Vagina (tissue), 2 donors: ENCODE measurements around the gene SLC2A9. TPM values are rescaled to one million over a fixed set of nuclear protein-coding genes. Genes with fewer than 3 reads are reported as not detected.

Source experiments
- DNase-seq, 2 donors: peaks; one replicate each; pipeline ENCODE4 v3.0.0-alpha.2; 2017; ENCODE audit errors: extremely low spot score in 2 of 2
- H3K27ac ChIP-seq: fragments of 200-600 bp; sonication (generic); one replicate; pipeline ENCODE4 v1.5.1; 2019
- H3K27me3 ChIP-seq: fragments of 200-600 bp; sonication (generic); one replicate; pipeline ENCODE4 v1.5.1; 2019
- H3K36me3 ChIP-seq, 2 donors: fragments of 200-600 bp; sonication (generic); one replicate each; pipeline ENCODE4 v1.5.1; 2017 to 2019
- H3K4me1 ChIP-seq: fragments of 200-600 bp; sonication (generic); one replicate; pipeline ENCODE4 v1.5.1; 2019
- H3K4me3 ChIP-seq, 2 donors: fragments of 200-600 bp; sonication (generic); 1 replicate in 1 of 2; 2 replicates in 1 of 2; pipeline ENCODE4 v1.5.1; 2016 to 2019
- H3K9me3 ChIP-seq: fragments of 200-600 bp; sonication (generic); one replicate; pipeline ENCODE4 v1.5.1; 2019
- CTCF ChIP-seq, 3 experiments: fragments of 450-650 bp in 2 of 3; fragments of 200-600 bp in 1 of 3; sonication (generic) in 1 of 3; IDR thresholded peaks; one replicate each; pipeline ENCODE4 v1.5.1; 2017 to 2019; ENCODE audit warnings: antibody characterized with exemption in 3 of 3, mild to moderate bottlenecking in 2 of 3, moderate library complexity in 2 of 3
- POLR2A ChIP-seq, 2 donors: fragments of 450-650 bp; IDR thresholded peaks; one replicate each; pipeline ENCODE4 v1.6.1; 2017; ENCODE audit warnings: antibody characterized with exemption in 2 of 2, mild to moderate bottlenecking in 2 of 2, moderate library complexity in 2 of 2
- POLR2AphosphoS5 ChIP-seq, 2 donors: sonication (generic); formaldehyde crosslinking; IDR thresholded peaks; one replicate each; pipeline ENCODE4 v1.9.0; 2017; ENCODE audit warnings: antibody characterized with exemption in 2 of 2, mild to moderate bottlenecking in 2 of 2, low read depth in 1 of 2; ENCODE audit not compliant: insufficient read depth in 1 of 2
- intact Hi-C: fragments of 100-400 bp; cut with DNase I; formaldehyde crosslinking; loops from one replicate; pipeline ENCODE4 v1.15.1; 2023
- total RNA-seq: library from RNA; depleted of rRNA; stranded (reverse); fragments of >200 nt; gene quantifications from one replicate; pipeline ENCODE4 v1.2.3, GENCODE V29; 2016

SLC2A9 gene
- total RNA-seq, 1 donor from 2014 or later, result 7.9 TPM

- H3K27ac ChIP-seq, result no peak overlapping the region
- intact Hi-C loops, result no loop called here
- H3K4me1 ChIP-seq, result peaks cover 8% of the 10 kb centered on the region
- no peaks in the 10 kb centered on the region for H3K36me3 ChIP-seq
- no peaks in the 10 kb centered on the region for H3K27me3 ChIP-seq
- TF ChIP-seq POLR2AphosphoS5 (IDR thresholded peaks at IDR 0.05; ENCODE audit: insufficient read depth in 1 of 2, low read depth in 1 of 2), result no peak
- TF ChIP-seq POLR2A (IDR thresholded peaks at IDR 0.05), result no peak
- no peak for TF ChIP-seq CTCF (IDR thresholded peaks at IDR 0.05)
- no peak for DNase-seq
- no peak overlapping the region for H3K4me3 ChIP-seq
- H3K9me3 ChIP-seq, result no peaks in the 10 kb centered on the region
Measured at GRCh38 chr4:9877123-9877522, 144.2 kb downstream of the SLC2A9 start.

DNA sequence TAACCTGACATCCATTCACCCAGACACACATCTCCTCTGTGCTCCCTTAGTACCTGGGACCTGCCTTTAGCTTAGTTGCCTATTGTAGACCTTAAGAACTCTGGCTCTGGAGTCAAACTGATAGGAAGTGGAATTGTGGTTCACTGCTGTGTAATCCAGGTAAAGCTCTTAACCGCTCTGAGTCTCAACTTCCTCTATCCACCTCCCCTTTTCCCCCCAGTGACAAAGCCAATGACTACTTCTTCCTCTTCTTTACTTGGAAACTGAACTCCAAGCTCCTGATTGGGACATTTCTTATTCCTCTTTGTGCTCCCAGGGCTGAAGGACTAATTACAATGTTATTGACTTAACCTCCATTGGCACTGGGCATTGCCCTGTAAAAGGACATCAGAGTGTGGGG, 145.8 kb downstream of the SLC2A9 start:
- DNase-seq, result no peak
- TF ChIP-seq CTCF (IDR thresholded peaks at IDR 0.05) (no peak), POLR2A (IDR thresholded peaks at IDR 0.05) (no peak), POLR2AphosphoS5 (IDR thresholded peaks at IDR 0.05; ENCODE audit: insufficient read depth in 1 of 2, low read depth in 1 of 2) (no peak)
- no peak overlapping the region for H3K27ac ChIP-seq
- H3K9me3 ChIP-seq, result no peaks in the 10 kb centered on the region
- H3K36me3 ChIP-seq, result no peaks in the 10 kb centered on the region
- no peaks in the 10 kb centered on the region for H3K27me3 ChIP-seq
- intact Hi-C loops, result no loop called here
- H3K4me3 ChIP-seq, result no peak overlapping the region
- H3K4me1 ChIP-seq, result peaks cover 4% of the 10 kb centered on the region

DNA sequence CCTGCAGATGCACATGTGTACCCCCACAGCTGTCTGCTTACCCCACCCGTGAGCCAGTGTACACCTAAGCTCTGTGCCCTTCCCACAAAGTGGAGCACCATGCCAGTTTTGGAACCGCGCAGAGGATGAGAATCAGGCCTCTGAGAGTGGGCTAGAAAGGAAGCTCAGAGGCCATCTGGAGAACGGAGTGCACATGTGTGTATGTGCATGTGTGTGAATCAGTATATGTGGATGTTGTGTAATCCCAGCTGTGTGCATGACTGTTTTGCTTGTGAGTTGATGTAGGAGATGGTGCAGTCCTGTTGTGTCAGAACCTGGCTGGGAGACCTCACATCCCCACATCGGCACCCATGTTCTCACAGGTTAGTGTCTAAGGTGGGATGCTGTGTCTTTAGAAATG, 146.9 kb downstream of the SLC2A9 start:
- DNase-seq, result peak in 1 of 2 donors; percentile 74
- H3K27me3 ChIP-seq, result no peaks in the 10 kb centered on the region
- H3K36me3 ChIP-seq, result no peaks in the 10 kb centered on the region
- no peaks in the 10 kb centered on the region for H3K4me1 ChIP-seq
- H3K4me3 ChIP-seq, result no peak overlapping the region
- TF ChIP-seq POLR2AphosphoS5 (IDR thresholded peaks at IDR 0.05; ENCODE audit: insufficient read depth in 1 of 2, low read depth in 1 of 2) (no peak), CTCF (IDR thresholded peaks at IDR 0.05) (no peak)
- intact Hi-C loops, result no loop called here
- no peak overlapping the region for H3K27ac ChIP-seq
- no peaks in the 10 kb centered on the region for H3K9me3 ChIP-seq

DNA sequence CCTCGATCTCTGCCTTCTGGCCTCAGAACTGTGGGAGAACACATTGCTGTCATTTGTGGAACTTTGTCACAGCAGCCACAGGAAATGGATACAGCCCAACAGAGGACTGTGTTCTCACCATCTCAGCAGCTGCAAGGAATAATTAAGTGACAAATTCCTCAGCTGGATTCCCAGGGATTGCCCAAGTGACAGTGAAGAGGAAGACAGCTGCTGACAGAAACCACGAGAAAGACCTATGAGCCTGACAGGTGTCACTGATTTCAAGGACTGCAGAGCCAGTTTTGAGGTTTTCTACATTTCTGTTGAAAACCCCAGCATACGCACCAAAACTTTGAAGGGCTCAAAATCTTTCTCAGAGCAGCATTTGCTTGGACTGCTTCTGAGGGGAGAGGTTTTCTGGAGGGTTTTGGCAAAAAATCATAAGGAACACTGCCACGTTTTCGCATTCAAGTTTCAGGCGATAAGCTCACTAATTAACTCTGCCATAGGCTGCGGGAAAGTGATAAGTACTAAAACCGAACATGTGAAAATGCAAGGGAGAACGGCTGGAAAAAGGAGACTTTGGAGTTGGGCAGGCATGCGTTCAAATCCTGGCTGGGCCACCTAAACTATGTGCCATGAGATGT, 151.0 kb downstream of the SLC2A9 start:
- DNase-seq, result no peak
- H3K27ac ChIP-seq, result no peak overlapping the region
- no peak for TF ChIP-seq POLR2AphosphoS5 (IDR thresholded peaks at IDR 0.05; ENCODE audit: insufficient read depth in 1 of 2, low read depth in 1 of 2)
- TF ChIP-seq CTCF (IDR thresholded peaks at IDR 0.05), result no peak
- no peak for TF ChIP-seq POLR2A (IDR thresholded peaks at IDR 0.05)
- intact Hi-C loops, result no loop called here
- H3K27me3 ChIP-seq, result no peaks in the 10 kb centered on the region
- no peaks in the 10 kb centered on the region for H3K4me1 ChIP-seq
- H3K4me3 ChIP-seq, result no peak overlapping the region
- no peaks in the 10 kb centered on the region for H3K9me3 ChIP-seq
- H3K36me3 ChIP-seq, result no peaks in the 10 kb centered on the region

GRCh38 chr4:9867751-9868425, 153.4 kb downstream of the SLC2A9 start:
- Histone ChIP-seq H3K4me1 (no peaks in the 10 kb centered on the region), H3K4me3 (no peak overlapping the region), H3K27me3 (no peaks in the 10 kb centered on the region), H3K36me3 (no peaks in the 10 kb centered on the region), H3K27ac (no peak overlapping the region), H3K9me3 (no peaks in the 10 kb centered on the region)
- no peak for TF ChIP-seq CTCF (IDR thresholded peaks at IDR 0.05)
- no peak for TF ChIP-seq POLR2AphosphoS5 (IDR thresholded peaks at IDR 0.05; ENCODE audit: insufficient read depth in 1 of 2, low read depth in 1 of 2)
- TF ChIP-seq POLR2A (IDR thresholded peaks at IDR 0.05), result no peak
- no peak for DNase-seq
- intact Hi-C loops, result no loop called here
